ENCODE measurements around the gene SLC26A5.

Gene SLC26A5

GRCh38 chr7:103381280-103382031 is 64.6 kb downstream of the SLC26A5 start:
- Histone ChIP-seq H3K4me3 (ENCODE audit: low read length) (no peak overlapping the region), H4K20me1 (ENCODE audit: control insufficient read depth, insufficient read depth, low read depth, low read length) (no peaks in the 10 kb centered on the region), H3F3A (ENCODE audit: control insufficient read depth, insufficient read depth) (peaks cover 3% of the 10 kb centered on the region), H3K79me2 (ENCODE audit: control insufficient read depth, low read length) (no peaks in the 10 kb centered on the region), H3K9me2 (replicated peaks; ENCODE audit: control insufficient read depth, low read length) (no peaks in the 10 kb centered on the region), H3K27me3 (ENCODE audit: control insufficient read depth, low read length) (peaks cover 11% of the 10 kb centered on the region; the same call in 1 of the 2 replicates), H3K36me3 (ENCODE audit: control insufficient read depth, low read length) (no peaks in the 10 kb centered on the region), H3K4me1 (ENCODE audit: control insufficient read depth, low read length) (no peaks in the 10 kb centered on the region), H3K27ac (ENCODE audit: low read depth, low read length) (no peak overlapping the region), H3K4me2 (ENCODE audit: low read length) (no peak overlapping the region), H3K9me3 (ENCODE audit: control insufficient read depth, insufficient read depth, low read length) (no peaks in the 10 kb centered on the region)
- no peak for TF ChIP-seq EZH2phosphoT487 (IDR thresholded peaks at IDR 0.05; ENCODE audit: borderline replicate concordance, low read length)
- TF ChIP-seq CTCF (IDR thresholded peaks at IDR 0.05; ENCODE audit: low read depth, low read length, poor library complexity, severe bottlenecking) = no peak

- peaks cover 11% of the 10 kb centered on the region; the same call in 1 of the 2 replicates for H3K27me3 ChIP-seq (ENCODE audit: control insufficient read depth, low read length)
- H3K4me2 ChIP-seq (ENCODE audit: low read length) = no peak overlapping the region
These were observed 65.4 kb downstream of the SLC26A5 start for GRCh38 chr7:103380395-103381191.

GRCh38 chr7:103379270-103379975 is 66.6 kb downstream of the SLC26A5 start:
- H3K4me2 ChIP-seq (ENCODE audit: low read length) = no peak overlapping the region

More at GRCh38 chr7:103380395-103381191, 65.4 kb downstream of the SLC26A5 start:
- Histone ChIP-seq H3K27ac (ENCODE audit: low read depth, low read length) (no peak overlapping the region), H3F3A (ENCODE audit: control insufficient read depth, insufficient read depth) (peaks cover 3% of the 10 kb centered on the region), H3K9me2 (replicated peaks; ENCODE audit: control insufficient read depth, low read length) (no peaks in the 10 kb centered on the region), H3K4me3 (ENCODE audit: low read length) (no peak overlapping the region), H3K36me3 (ENCODE audit: control insufficient read depth, low read length) (no peaks in the 10 kb centered on the region), H3K9me3 (ENCODE audit: control insufficient read depth, insufficient read depth, low read length) (no peaks in the 10 kb centered on the region), H4K20me1 (ENCODE audit: control insufficient read depth, insufficient read depth, low read depth, low read length) (no peaks in the 10 kb centered on the region), H3K79me2 (ENCODE audit: control insufficient read depth, low read length) (no peaks in the 10 kb centered on the region), H3K4me1 (ENCODE audit: control insufficient read depth, low read length) (no peaks in the 10 kb centered on the region)
- TF ChIP-seq EZH2phosphoT487 (IDR thresholded peaks at IDR 0.05; ENCODE audit: borderline replicate concordance, low read length) = no peak
- TF ChIP-seq CTCF (IDR thresholded peaks at IDR 0.05; ENCODE audit: low read depth, low read length, poor library complexity, severe bottlenecking) = no peak

More at GRCh38 chr7:103379270-103379975, 66.6 kb downstream of the SLC26A5 start:
- Histone ChIP-seq H4K20me1 (ENCODE audit: control insufficient read depth, insufficient read depth, low read depth, low read length) (no peaks in the 10 kb centered on the region), H3K36me3 (ENCODE audit: control insufficient read depth, low read length) (no peaks in the 10 kb centered on the region), H3K9me2 (replicated peaks; ENCODE audit: control insufficient read depth, low read length) (no peaks in the 10 kb centered on the region), H3K27me3 (ENCODE audit: control insufficient read depth, low read length) (peaks cover 11% of the 10 kb centered on the region; the same call in 1 of the 2 replicates), H3K4me3 (ENCODE audit: low read length) (no peak overlapping the region), H3F3A (ENCODE audit: control insufficient read depth, insufficient read depth) (peaks cover 3% of the 10 kb centered on the region), H3K27ac (ENCODE audit: low read depth, low read length) (no peak overlapping the region), H3K9me3 (ENCODE audit: control insufficient read depth, insufficient read depth, low read length) (no peaks in the 10 kb centered on the region), H3K79me2 (ENCODE audit: control insufficient read depth, low read length) (no peaks in the 10 kb centered on the region), H3K4me1 (ENCODE audit: control insufficient read depth, low read length) (no peaks in the 10 kb centered on the region)
- TF ChIP-seq CTCF (IDR thresholded peaks at IDR 0.05; ENCODE audit: low read depth, low read length, poor library complexity, severe bottlenecking) (no peak), EZH2phosphoT487 (IDR thresholded peaks at IDR 0.05; ENCODE audit: borderline replicate concordance, low read length) (no peak)

All from DOHH2 (cell line).